ENCODE results near the gene LRRC37A3. TPM values are rescaled to one million over a fixed set of nuclear protein-coding genes. Genes with fewer than 3 reads are reported as not detected.
"Not testable (repeated sequence)": the region's sequence is repeated elsewhere in the genome, so short reads cannot be mapped to it uniquely, and the experiment has no call there.

The LRRC37A3 gene
- total RNA-seq, 1 donor from 2014 or later = 5.6 TPM

DNA sequence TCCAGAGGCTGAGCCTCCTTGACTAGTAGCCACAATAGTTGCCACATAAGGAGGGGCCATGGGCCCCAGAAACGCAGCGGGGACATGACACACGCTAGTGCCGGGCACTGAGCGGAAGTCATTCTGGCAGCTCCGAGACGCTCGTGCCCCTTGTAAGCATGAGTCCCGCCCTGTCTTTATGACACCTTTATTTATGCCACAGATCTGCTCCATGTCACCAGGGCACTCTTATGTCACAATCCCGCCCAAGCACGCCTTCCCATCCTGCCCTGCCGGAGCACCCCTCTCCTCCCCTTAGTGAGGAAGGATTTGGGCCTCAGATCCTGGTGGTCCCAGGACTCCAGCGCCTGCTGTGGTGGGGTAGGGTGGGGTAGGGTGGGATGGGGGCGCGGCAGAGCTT is 22.1 kb downstream of the LRRC37A3 start:
- not testable (repeated sequence) for H3K4me3 Mint-ChIP-seq; H2AFZ ChIP-seq (replicated peaks); H3K9me3 Mint-ChIP-seq; H3K4me1 ChIP-seq; H3K4me2 ChIP-seq; H3K4me3 ChIP-seq; H3K27me3 Mint-ChIP-seq (ENCODE audit: insufficient read depth, low read depth); H3K9me3 ChIP-seq (ENCODE audit: low read depth); H3K36me3 Mint-ChIP-seq; DNase-seq (ENCODE audit: low spot score); H3K27me3 ChIP-seq; H3K79me2 ChIP-seq (ENCODE audit: low read depth); H3K4me1 Mint-ChIP-seq; H4K20me1 ChIP-seq (ENCODE audit: low read depth); H3F3A ChIP-seq (ENCODE audit: low read depth); H3K36me3 ChIP-seq; H3K27ac ChIP-seq; H3K9ac ChIP-seq
- peak overlapping the region; percentile 48 for H3K27ac Mint-ChIP-seq

DNA sequence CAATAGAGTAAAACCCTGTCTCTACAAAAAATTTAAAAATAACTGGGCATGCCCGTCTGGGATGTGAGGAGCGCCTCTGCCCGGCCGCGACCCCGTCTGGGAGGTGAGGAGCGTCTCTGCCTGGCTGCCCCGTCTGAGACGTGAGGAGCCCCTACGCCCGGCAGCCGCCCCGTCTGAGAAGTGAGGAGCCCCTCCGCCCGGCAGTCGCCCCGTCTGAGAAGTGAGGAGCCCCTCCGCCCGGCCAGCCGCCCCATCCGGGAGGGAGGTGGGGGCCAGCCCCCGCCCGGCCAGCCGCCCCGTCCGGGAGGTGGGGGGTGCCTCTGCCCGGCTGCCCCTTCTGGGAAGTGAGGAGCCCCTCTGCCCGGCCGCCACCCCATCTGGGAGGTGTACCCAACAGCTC is 45.1 kb downstream of the LRRC37A3 start:
- H3K36me3 Mint-ChIP-seq; H3K79me2 ChIP-seq (ENCODE audit: low read depth); H3K9ac ChIP-seq; H3K27ac Mint-ChIP-seq; H3K4me3 ChIP-seq; H3K9me3 Mint-ChIP-seq; H3K4me2 ChIP-seq; H3F3A ChIP-seq (ENCODE audit: low read depth); H3K4me1 ChIP-seq; H3K4me1 Mint-ChIP-seq; H3K27ac ChIP-seq; H4K20me1 ChIP-seq (ENCODE audit: low read depth); H3K27me3 ChIP-seq; H3K27me3 Mint-ChIP-seq (ENCODE audit: insufficient read depth, low read depth); H3K9me3 ChIP-seq (ENCODE audit: low read depth); H3K4me3 Mint-ChIP-seq; DNase-seq (ENCODE audit: low spot score); H3K36me3 ChIP-seq; H2AFZ ChIP-seq (replicated peaks): not testable (repeated sequence)

DNA sequence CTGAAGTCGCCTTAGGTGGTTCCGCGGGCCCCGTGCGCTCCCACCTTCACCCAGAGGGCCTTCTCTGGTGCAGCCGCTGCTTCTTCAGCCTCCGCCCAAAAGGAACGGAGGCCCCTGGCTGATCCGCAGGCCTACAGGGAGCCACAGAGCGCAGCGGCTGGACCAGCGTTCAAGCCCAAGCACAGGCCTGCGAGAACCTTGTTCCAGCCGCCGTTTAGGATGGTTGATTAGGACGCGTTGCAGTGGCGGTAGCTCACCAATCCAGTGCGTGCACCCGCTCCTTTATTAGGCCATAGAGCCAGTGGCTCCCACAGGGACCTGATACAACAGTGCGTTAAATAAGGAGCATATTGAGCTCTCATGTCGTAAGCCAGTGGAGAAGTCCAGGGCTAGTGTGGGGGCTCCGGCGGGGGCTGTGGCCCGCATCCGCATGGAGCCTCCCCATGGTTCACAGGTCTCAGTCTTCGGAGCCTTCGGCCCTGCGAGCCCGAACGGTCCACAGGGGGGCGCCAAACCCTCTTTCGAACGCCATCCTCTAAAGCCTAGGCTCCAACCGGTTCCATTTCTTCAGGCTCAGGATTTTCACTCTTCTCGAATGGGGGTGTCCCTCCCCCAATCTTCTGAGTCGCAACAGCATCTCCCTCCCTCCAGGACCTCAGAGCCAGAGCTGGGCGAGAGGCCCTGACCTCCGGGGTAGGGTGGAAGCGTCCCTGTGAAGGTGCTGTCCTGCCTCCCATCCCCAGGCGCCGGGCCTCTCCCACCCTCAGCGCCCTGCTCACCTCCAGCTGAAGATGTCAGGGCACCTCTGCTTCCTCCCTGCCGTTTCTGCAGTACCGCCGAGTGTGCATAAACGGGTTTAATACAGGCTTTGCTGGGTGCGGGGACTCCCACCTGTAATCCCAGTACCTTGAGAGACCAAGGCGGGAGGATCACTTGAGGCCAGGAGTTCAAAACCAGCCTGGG is 71.5 kb downstream of the LRRC37A3 start:
- not testable (repeated sequence) for H3K4me3 Mint-ChIP-seq

GRCh38 chr17:64846892-64847291 is 72.4 kb downstream of the LRRC37A3 start:
- H3K9ac ChIP-seq; H3K9me3 Mint-ChIP-seq; H3K79me2 ChIP-seq (ENCODE audit: low read depth); H3K4me2 ChIP-seq; H4K20me1 ChIP-seq (ENCODE audit: low read depth); H3K27me3 ChIP-seq; H3K4me1 Mint-ChIP-seq; H3K27ac ChIP-seq; H3F3A ChIP-seq (ENCODE audit: low read depth); H3K36me3 ChIP-seq; H3K27ac Mint-ChIP-seq; H3K9me3 ChIP-seq (ENCODE audit: low read depth); H3K36me3 Mint-ChIP-seq; H2AFZ ChIP-seq (replicated peaks); H3K27me3 Mint-ChIP-seq (ENCODE audit: insufficient read depth, low read depth); H3K4me1 ChIP-seq; DNase-seq (ENCODE audit: low spot score); H3K4me3 ChIP-seq; H3K4me3 Mint-ChIP-seq: not testable (repeated sequence)

More for the DNA sequence above, 71.5 kb downstream of the LRRC37A3 start:
- H3K4me1 ChIP-seq; H3K36me3 Mint-ChIP-seq; H3K27me3 ChIP-seq; H3K4me3 ChIP-seq; H4K20me1 ChIP-seq (ENCODE audit: low read depth); H3K27ac Mint-ChIP-seq; H3K9ac ChIP-seq; H3K4me2 ChIP-seq; H3F3A ChIP-seq (ENCODE audit: low read depth); H3K4me1 Mint-ChIP-seq; H3K27me3 Mint-ChIP-seq (ENCODE audit: insufficient read depth, low read depth); H3K36me3 ChIP-seq; H3K9me3 ChIP-seq (ENCODE audit: low read depth); H3K9me3 Mint-ChIP-seq; H3K79me2 ChIP-seq (ENCODE audit: low read depth); H3K27ac ChIP-seq: not testable (repeated sequence)
- H2AFZ ChIP-seq (replicated peaks) = peak overlapping the region; percentile 93
- peak; percentile 71 for TF ChIP-seq CTCF (IDR thresholded peaks at IDR 0.05)
- DNase-seq (ENCODE audit: low spot score) = peak; percentile 77

DNA sequence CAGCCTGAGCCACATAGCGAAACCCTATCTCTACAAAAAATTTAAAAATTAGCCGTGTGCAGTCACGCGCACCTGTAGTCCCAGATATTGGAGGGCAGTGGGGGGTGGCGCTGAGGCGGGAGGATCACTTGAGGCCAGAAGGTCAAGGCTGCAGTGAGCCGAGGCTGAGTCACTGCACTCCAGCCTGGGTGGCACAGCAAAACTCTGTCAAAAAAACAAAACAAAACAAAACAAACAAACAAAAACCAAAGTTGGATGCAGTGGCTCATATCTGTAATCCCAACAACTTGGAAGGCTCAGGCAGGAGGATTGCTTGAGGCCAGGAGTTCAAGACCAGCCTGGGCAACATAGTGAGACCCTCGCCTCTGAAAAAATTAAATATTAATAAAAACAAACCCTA is 75.4 kb downstream of the LRRC37A3 start:
- H3K27me3 ChIP-seq; H3K4me3 ChIP-seq; DNase-seq (ENCODE audit: low spot score); H3K4me1 ChIP-seq; H4K20me1 ChIP-seq (ENCODE audit: low read depth); H2AFZ ChIP-seq (replicated peaks); H3K4me2 ChIP-seq; H3K9ac ChIP-seq; H3K36me3 ChIP-seq; H3K27ac ChIP-seq; H3K27ac Mint-ChIP-seq; H3K79me2 ChIP-seq (ENCODE audit: low read depth); H3K9me3 Mint-ChIP-seq; H3F3A ChIP-seq (ENCODE audit: low read depth); H3K9me3 ChIP-seq (ENCODE audit: low read depth); H3K4me1 Mint-ChIP-seq; H3K36me3 Mint-ChIP-seq; H3K27me3 Mint-ChIP-seq (ENCODE audit: insufficient read depth, low read depth); H3K4me3 Mint-ChIP-seq: not testable (repeated sequence)

DNA sequence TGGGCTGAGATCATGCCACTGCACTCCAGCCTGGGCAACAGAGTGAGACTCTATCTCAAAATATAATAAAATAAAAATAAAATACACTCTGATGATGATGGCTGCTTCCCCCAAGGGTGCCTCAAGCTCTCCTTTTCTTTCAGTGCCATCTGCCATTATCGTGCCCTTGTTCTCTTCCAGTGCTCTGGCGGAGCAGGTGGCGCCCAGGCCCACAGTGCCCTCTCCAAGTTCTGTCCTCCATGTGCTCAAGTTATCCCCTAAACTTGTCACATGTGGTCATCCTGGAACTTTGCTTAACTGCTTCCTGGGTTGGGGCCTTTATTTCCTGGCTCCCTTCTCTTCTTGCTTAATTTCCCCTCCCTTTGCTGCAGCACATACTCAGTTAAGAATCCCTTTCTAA is 76.4 kb downstream of the LRRC37A3 start:
- not testable (repeated sequence) for H3K27me3 Mint-ChIP-seq (ENCODE audit: insufficient read depth, low read depth); H3K4me3 ChIP-seq; H3K4me1 ChIP-seq; H3K4me3 Mint-ChIP-seq; H4K20me1 ChIP-seq (ENCODE audit: low read depth); H3K79me2 ChIP-seq (ENCODE audit: low read depth); H3K4me1 Mint-ChIP-seq; H3K27me3 ChIP-seq; H3K9me3 ChIP-seq (ENCODE audit: low read depth); H3K36me3 ChIP-seq; H3K27ac Mint-ChIP-seq; H3K9ac ChIP-seq; H3K36me3 Mint-ChIP-seq; H3K27ac ChIP-seq; H3K4me2 ChIP-seq; H3K9me3 Mint-ChIP-seq; DNase-seq (ENCODE audit: low spot score); H2AFZ ChIP-seq (replicated peaks); H3F3A ChIP-seq (ENCODE audit: low read depth)

GRCh38 chr17:64840960-64841359 is 78.3 kb downstream of the LRRC37A3 start:
- H3K4me3 ChIP-seq; H3K27ac ChIP-seq; H3K4me1 Mint-ChIP-seq; H4K20me1 ChIP-seq (ENCODE audit: low read depth); H3K9me3 ChIP-seq (ENCODE audit: low read depth); H3K27me3 Mint-ChIP-seq (ENCODE audit: insufficient read depth, low read depth); H3K4me2 ChIP-seq; H3K36me3 ChIP-seq; H3K36me3 Mint-ChIP-seq; H3K79me2 ChIP-seq (ENCODE audit: low read depth); DNase-seq (ENCODE audit: low spot score); H3K4me1 ChIP-seq; H3K9me3 Mint-ChIP-seq; H3K9ac ChIP-seq; H3K27me3 ChIP-seq; H3K4me3 Mint-ChIP-seq; H3K27ac Mint-ChIP-seq; H2AFZ ChIP-seq (replicated peaks); H3F3A ChIP-seq (ENCODE audit: low read depth): not testable (repeated sequence)
